AG09319 (cell line): Measurements from ENCODE around the gene C5orf15.

ENCODE experiments used
- DNase-seq: peaks from one replicate; pipeline ENCODE4 v3.0.0-alpha.2; 2010; ENCODE audit warnings: low read depth; ENCODE audit errors: extremely low read depth
- TF ChIP-seq, protein P1 (sequence below): IDR thresholded peaks from 2 replicates; pipeline ENCODE4 v1.5.1; 2011; ENCODE audit warnings: low read depth, mild to moderate bottlenecking, inconsistent platforms, low read length, moderate library complexity

C5orf15 gene

DNA sequence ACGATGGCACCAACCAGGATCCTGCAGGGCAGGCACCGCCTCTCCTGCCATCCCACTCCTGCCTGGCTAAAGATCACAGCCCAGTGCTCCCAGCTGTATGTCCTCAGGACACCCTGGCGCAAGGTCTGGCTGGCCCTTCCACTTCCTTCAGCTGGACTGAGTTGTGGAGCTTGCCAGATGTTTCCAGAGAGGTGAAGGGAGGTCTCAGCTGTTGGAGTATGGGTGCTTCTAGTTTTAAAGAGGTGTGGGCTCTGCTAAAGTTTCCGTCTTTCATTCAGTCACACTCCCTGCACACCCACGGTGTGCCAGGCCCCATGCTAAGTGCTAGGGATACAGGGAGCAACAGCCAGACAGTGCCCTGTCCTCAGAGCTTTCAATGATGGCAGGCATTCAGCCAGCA, 34.1 kb downstream of the C5orf15 start:
- no peak for DNase-seq
- TF ChIP-seq, protein P1, sequence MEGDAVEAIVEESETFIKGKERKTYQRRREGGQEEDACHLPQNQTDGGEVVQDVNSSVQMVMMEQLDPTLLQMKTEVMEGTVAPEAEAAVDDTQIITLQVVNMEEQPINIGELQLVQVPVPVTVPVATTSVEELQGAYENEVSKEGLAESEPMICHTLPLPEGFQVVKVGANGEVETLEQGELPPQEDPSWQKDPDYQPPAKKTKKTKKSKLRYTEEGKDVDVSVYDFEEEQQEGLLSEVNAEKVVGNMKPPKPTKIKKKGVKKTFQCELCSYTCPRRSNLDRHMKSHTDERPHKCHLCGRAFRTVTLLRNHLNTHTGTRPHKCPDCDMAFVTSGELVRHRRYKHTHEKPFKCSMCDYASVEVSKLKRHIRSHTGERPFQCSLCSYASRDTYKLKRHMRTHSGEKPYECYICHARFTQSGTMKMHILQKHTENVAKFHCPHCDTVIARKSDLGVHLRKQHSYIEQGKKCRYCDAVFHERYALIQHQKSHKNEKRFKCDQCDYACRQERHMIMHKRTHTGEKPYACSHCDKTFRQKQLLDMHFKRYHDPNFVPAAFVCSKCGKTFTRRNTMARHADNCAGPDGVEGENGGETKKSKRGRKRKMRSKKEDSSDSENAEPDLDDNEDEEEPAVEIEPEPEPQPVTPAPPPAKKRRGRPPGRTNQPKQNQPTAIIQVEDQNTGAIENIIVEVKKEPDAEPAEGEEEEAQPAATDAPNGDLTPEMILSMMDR, result no peak

DNA sequence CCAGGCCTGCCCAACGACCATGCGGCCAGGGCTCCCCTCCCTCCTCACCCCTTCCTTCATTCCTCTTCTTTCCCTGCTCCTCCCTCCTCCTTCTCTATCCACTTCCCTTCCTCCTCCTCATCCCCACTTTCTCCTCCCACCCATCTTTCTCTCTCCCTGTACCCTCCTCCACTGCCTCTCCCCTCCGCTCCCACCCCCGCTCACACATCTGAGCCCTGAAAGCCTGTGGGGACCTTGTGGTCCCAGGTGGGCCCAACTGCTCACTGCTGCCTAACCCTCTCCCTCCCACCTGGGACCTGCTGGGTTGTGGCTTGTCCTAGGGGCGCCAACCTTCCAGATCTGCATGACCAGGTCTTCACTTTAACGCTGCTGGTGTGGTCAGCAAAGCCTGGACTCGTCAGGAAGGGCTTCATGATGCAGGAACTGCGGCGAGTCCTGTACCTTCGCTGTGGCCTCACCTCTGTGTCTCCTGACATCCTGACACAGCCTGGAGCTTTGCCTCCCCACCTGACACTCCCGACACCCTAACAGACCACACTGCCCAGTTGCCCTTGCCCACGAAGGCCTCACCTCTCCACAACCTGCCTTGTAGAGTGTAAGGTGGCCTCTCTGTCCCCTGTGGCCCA, 34.6 kb downstream of the C5orf15 start:
- TF ChIP-seq, protein P1, result no peak
- no peak for DNase-seq

DNA sequence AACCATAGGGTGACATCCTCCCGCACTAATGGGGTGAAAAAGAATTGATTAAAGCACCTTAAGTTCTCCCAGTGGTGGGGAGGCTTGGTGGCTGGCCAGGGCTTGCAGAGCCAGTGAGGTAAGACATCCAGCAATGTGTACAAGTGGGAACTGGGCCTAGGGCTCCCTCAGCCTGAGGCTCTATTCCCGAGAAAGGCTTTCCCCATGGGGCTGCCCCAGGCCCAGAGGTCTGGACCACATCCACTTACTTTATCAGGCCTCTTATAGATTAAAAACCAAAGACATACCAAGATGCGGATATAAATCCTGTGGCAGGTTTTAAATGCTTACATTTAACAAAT, 35.3 kb downstream of the C5orf15 start:
- no peak for DNase-seq
- TF ChIP-seq, protein P1, result no peak

DNA sequence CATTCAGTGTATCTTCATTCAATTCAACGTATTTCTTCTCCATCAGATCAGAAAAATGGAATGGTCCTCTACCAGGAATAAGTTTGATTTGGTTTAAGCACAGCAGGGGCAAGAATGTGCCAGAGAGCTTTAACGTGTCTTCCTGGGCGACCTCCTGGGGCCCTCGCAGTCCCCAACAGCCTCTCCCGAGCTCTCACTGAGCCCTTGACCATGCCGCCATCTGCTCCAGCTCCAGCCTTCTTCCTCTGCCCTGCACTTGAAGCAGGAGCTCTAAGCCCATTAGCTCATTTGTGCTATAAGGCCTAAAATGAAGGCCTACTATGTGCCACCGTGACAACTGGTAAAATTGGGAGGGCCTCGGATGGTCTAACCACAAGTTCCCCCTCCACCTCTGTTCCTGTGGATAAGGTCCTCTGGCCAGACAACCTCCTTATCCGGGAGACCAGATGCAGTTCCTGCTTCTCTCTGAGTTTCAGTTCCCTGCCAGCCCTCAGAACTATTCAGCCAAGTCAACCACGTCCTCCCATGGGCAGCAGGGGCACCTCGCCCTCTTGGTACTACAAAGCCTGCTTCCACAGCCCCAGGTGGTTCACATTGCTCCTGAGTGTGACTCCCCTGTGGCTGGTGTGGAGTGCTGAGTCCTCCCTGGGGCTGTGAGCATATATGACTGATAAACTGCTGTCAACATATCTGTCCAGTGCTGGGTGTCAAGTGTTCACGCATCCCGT, 35.8 kb downstream of the C5orf15 start:
- TF ChIP-seq, protein P1, result no peak
- no peak for DNase-seq

DNA sequence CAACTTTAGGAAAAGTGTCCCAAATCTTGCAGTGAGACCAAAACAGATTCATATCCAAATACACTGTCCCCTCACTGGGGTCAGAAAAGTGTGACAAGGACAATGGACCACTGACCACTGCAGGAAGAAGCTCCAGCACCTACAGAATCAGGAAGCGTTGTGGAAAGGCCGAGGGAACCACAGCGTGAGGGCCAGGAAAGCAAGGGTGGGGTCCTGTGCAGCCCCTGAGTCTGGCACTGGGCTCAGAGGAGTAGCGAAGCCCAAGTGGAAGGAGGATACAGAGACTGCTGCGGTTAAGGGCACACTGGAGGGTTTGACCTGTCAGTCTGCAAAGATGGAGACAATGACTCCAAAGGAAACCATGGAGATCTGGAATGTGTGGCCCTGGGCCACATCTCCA, 36.9 kb downstream of the C5orf15 start:
- no peak for DNase-seq
- TF ChIP-seq, protein P1, result no peak

GRCh38 chr5:133930813-133931090, 37.7 kb downstream of the C5orf15 start:
- TF ChIP-seq, protein P1, result no peak
- DNase-seq, result no peak

DNA sequence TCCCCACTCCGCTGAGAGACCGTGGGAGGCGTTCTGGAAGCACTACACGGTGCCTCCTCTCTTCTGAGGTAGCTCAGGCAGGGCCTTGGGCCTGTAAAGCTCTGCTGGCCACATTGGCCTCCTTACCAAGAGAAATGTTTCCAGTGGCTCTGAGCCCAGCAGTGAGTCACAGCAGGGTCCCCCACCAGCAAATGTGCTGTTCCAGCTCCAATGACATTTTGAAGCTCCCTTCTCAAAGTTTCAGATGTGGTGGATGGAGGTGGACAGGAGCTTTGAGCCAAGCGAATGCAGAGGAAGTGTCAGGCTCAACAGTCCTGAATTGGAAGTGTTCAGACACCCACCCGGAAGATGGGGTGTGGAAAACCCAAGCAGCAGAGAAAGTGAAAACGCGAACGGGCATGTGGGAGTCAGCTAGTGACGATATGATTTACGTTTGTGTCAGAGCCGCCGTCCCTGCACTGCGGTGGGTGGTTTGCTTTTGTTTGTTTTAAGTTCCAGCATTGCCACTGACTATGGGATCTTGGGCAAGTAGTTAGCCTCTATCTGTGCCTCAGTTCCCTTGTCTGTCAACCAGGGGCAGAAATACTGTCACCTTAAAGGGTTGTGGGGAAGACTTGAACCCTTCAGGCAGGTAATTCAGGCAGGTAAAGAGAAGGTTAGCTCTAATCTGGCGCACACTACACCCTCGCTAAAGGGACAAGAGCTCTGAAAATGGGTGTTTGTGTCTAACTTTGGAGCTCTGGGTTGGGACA, 38.2 kb downstream of the C5orf15 start:
- TF ChIP-seq, protein P1, result no peak
- no peak for DNase-seq
